SU-DHL-6 (cell line): ENCODE results near the gene ARL16.

Source experiments
- CTCF ChIP-seq: fragments of 200-600 bp; sonication (generic); IDR thresholded peaks from one replicate; pipeline ENCODE4 v1.5.1; 2017; ENCODE audit warnings: antibody characterized with exemption, mild to moderate bottlenecking, low read length, moderate library complexity; ENCODE audit not compliant: insufficient read depth, poor library complexity, severe bottlenecking
- EZH2phosphoT487 ChIP-seq: fragments of 200-600 bp; sonication (generic), shearing (Covaris generic); conservative IDR thresholded peaks from 2 replicates; pipeline ENCODE4 v1.6.1; 2018; ENCODE audit warnings: mild to moderate bottlenecking, antibody characterized with exemption, low read length, moderate library complexity, mixed read lengths

- no peak for TF ChIP-seq CTCF
- TF ChIP-seq EZH2phosphoT487, result no peak
Observed at GRCh38 chr17:81680150-81680549, 3.4 kb downstream of the ARL16 start.
